Suprapubic skin (tissue), 4 donors: ENCODE data around the gene PANK1.

Experiments used
- CTCF ChIP-seq, 2 donors: fragments of 200-600 bp in 1 of 2; fragments of 450-650 bp in 1 of 2; sonication (generic) in 1 of 2; IDR thresholded peaks; one replicate each; pipeline ENCODE4 v1.5.1; 2016 to 2019; ENCODE audit warnings: antibody characterized with exemption in 2 of 2, mild to moderate bottlenecking in 1 of 2, moderate library complexity in 1 of 2
- POLR2A ChIP-seq, 2 donors: fragments of 450-650 bp; IDR thresholded peaks; one replicate each; pipeline ENCODE4 v1.6.1; 2017; ENCODE audit warnings: antibody characterized with exemption in 2 of 2, mild to moderate bottlenecking in 2 of 2, moderate library complexity in 2 of 2
- POLR2AphosphoS5 ChIP-seq, 3 donors: sonication (generic); formaldehyde crosslinking; IDR thresholded peaks; one replicate each; pipeline ENCODE4 v1.6.1; 2017; ENCODE audit warnings: antibody characterized with exemption in 3 of 3

DNA sequence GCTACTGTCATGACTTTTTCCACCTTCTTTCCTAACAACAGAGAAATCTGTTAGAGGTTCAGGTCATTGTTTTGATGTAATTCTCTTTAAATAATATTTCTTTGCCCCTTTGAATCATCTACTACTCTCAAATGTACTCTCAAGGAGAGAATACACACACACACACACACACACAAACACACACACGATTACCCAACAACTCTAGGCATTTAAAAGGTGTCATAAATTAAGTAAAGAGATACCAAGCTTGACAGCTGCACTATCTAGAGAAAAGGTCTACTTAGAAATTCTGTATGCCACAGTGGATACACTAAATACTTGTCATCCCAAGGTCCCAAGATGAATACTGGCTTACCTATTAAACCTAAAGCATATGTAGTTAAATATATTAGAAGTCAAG is 4.8 kb downstream of the PANK1 start:
- TF ChIP-seq POLR2AphosphoS5 (IDR thresholded peaks at IDR 0.05) (no peak), CTCF (IDR thresholded peaks at IDR 0.05) (no peak), POLR2A (IDR thresholded peaks at IDR 0.05) (no peak)
